ENCODE measurements around the gene FBH1. TPM values are rescaled to one million over a fixed set of nuclear protein-coding genes. Genes with fewer than 3 reads are reported as not detected.
A peak's percentile ranks its signal among the peaks of the same experiment; 100 is the strongest.

FBH1 gene
- total and polyA plus RNA-seq, 10 of the 15 experiments (the other 5 are each of a cell fraction or from before 2014, with no cell fraction given): 6.1 to 67.6 (median 47.2) TPM

DNA sequence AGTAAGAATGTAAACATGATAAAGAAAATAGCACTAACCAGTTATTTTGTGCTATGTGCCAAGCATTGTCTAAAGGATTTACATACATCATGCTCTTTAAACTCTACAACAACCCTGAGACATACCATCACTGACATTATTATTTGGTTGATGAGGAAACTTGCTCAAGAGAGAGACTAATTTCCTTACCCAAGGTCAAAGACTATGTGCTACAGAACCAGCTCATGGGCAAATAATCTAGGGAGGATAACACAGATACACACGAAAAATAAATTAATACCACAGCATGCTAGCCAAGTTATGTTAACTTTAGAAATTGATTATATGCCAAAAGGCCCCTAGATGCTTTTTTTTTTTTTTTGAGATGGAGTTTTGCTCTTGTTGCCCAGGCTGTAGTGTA lies 3.0 kb upstream of the FBH1 start:
- intact Hi-C loops (cut with micrococcal nuclease; ENCODE audit: unreplicated experiment) (no loop called here), in situ Hi-C loops (cut with MboI) (no loop called here)
- WGBS (ENCODE audit: insufficient coverage, insufficient replicate concordance, low lambda C conversion rate, missing lambda C conversion rate): 55% methylated on average over 1 of the region's 1 CpG
- H3K79me2 ChIP-seq (ENCODE audit: control insufficient read depth, insufficient read depth, low read length): peaks cover 31% of the 10 kb centered on the region
- H3K4me1 ChIP-seq (ENCODE audit: control insufficient read depth, insufficient read depth, low read length): peaks cover 11% of the 10 kb centered on the region
- no peak overlapping the region for H3K27ac ChIP-seq (ENCODE audit: control insufficient read depth, insufficient read depth)
- BruUV-seq (replicated peaks): no TSS peak
- ATAC-seq: no peak
- no peak for FAIRE-seq
- H3K4me3 ChIP-seq: no peak overlapping the region
- ChIA-PET SMC1A (ENCODE audit: uncharacterized antibody, unreplicated experiment) (interaction anchor here (0.6 to 3.6 kb wide), 12 partner anchors 13 to 444 kb away, joined by 3 to 24 read pairs (median 4); no protein-coding TSS in a partner anchor), POLR2A (interaction anchor here (0.6 to 1.2 kb wide), 5 partner anchors 17 to 1968 kb away, joined by 3 to 4 read pairs (median 4); no protein-coding TSS in a partner anchor), CTCF (interaction anchor here (0.6 to 4.9 kb wide), 7 partner anchors 9 to 307 kb away, joined by 3 to 24 read pairs (median 4); no protein-coding TSS in a partner anchor), RAD21 (ENCODE audit: unreplicated experiment) (interaction anchor here (0.6 to 5.6 kb wide), 7 partner anchors 9 to 475 kb away, joined by 3 to 28 read pairs (median 5); partner anchors contain the start of genes GDI2 and NET1)
- peak overlapping the region; percentile 7; the same call in 1 of the 2 replicates for H3K4me2 ChIP-seq (ENCODE audit: control insufficient read depth, insufficient read depth)
- no peak overlapping the region for H2AFZ ChIP-seq (ENCODE audit: control insufficient read depth, low read depth, low read length)
- no peak overlapping the region for H3K9ac ChIP-seq (ENCODE audit: control insufficient read depth, insufficient read depth, low read length)
- H3K9me3 ChIP-seq (replicated peaks; ENCODE audit: control insufficient read depth, insufficient read depth, low read length): no peaks in the 10 kb centered on the region
- H3K36me3 ChIP-seq (ENCODE audit: control insufficient read depth in 2 of 2, insufficient read depth in 2 of 2, low read length in 1 of 2): peaks cover 0 to 12% of the 10 kb centered on the region in 2 experiments; a peak in 1 of 4 replicates
- TF ChIP-seq SMARCA5 (IDR thresholded peaks at IDR 0.05): no peak
- no peak for TF ChIP-seq KLF5 (IDR thresholded peaks at IDR 0.05; ENCODE audit: partially characterized antibody)
- no peak for TF ChIP-seq SREBF2 (IDR thresholded peaks at IDR 0.05; ENCODE audit: low read length)
- TF ChIP-seq NFIC (IDR thresholded peaks at IDR 0.05; ENCODE audit: low read depth, low read length): no peak
- no peak for TF ChIP-seq NR2C2 (IDR thresholded peaks at IDR 0.05; ENCODE audit: borderline replicate concordance, control insufficient read depth, insufficient read length, low read depth)
- no peak for TF ChIP-seq SMAD5 (IDR thresholded peaks at IDR 0.05; ENCODE audit: low read depth)
- no peak for TF ChIP-seq CREM (IDR thresholded peaks at IDR 0.05; ENCODE audit: low read depth)
- TF ChIP-seq ESRRA (IDR thresholded peaks at IDR 0.05; ENCODE audit: low read length): no peak
- no peak for DNase-seq (ENCODE audit: low read depth, low spot score)
- H4K20me1 ChIP-seq (ENCODE audit: control insufficient read depth, insufficient read depth): no peaks in the 10 kb centered on the region
- no peaks in the 10 kb centered on the region for H3K27me3 ChIP-seq (replicated peaks in 1 of 2; ENCODE audit: control insufficient read depth in 2 of 2, insufficient read depth in 2 of 2, low read length in 1 of 2)

Measured in GM12878 (cell line).